HL-60 (cell line): Measurements from ENCODE around the gene TNRC6C.

Experiments
- GABPA ChIP-seq: IDR thresholded peaks from 2 replicates; pipeline ENCODE4 v1.6.1; 2012; ENCODE audit warnings: low read depth
- POLR2AphosphoS5 ChIP-seq: IDR thresholded peaks from 2 replicates; pipeline ENCODE4 v1.6.1; 2012; ENCODE audit warnings: low read depth
- SPI1 ChIP-seq: IDR thresholded peaks from 2 replicates; pipeline ENCODE4 v1.6.1; 2012; ENCODE audit warnings: low read depth, mild to moderate bottlenecking, borderline replicate concordance
- TF ChIP-seq, protein P1 (sequence below): IDR thresholded peaks from one replicate; pipeline ENCODE4 v1.5.1; 2011; ENCODE audit warnings: low read length, control low read depth, inconsistent platforms; ENCODE audit not compliant: insufficient read depth
- TF ChIP-seq, protein P2 (sequence below): IDR thresholded peaks from 2 replicates; pipeline ENCODE4 v1.6.1; 2012; ENCODE audit warnings: low read depth; ENCODE audit not compliant: insufficient replicate concordance

DNA sequence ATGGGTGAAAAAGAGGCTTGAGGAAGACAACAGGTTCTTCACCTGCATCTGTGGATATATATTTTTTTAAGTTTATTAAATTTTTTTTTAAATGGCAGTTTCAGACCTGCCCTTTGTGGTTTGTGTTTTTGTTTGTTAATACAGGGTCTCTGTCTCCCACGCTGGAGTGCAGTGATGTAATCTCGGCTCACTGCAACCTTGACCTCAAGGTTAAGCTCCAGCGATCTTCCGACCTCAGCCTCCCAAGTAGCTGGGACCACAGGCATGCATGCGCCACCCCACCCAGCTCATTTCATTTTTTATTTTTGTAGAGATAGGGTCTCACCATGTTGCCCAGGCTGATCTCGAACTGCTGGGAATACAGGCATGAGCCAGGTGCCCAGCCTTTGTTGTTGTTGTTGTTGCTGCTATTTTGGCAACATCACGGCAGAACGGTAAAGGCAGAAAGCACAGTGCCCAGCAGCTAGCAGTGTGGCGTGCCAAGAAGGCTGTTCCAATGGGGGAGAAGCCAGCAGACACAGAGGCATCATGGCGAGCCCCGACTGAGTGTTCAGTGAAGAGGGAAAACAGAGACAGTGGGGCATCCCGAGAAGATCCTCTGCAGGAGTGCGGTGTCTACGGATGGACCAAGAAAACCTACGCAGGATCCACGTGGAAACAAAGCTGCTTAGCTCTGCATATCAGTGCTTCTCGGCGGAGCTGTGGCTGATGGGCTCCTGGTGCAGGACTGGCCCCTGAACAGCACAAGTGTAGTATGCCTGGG lies 150.4 kb downstream of the TNRC6C start:
- TF ChIP-seq, protein P1, sequence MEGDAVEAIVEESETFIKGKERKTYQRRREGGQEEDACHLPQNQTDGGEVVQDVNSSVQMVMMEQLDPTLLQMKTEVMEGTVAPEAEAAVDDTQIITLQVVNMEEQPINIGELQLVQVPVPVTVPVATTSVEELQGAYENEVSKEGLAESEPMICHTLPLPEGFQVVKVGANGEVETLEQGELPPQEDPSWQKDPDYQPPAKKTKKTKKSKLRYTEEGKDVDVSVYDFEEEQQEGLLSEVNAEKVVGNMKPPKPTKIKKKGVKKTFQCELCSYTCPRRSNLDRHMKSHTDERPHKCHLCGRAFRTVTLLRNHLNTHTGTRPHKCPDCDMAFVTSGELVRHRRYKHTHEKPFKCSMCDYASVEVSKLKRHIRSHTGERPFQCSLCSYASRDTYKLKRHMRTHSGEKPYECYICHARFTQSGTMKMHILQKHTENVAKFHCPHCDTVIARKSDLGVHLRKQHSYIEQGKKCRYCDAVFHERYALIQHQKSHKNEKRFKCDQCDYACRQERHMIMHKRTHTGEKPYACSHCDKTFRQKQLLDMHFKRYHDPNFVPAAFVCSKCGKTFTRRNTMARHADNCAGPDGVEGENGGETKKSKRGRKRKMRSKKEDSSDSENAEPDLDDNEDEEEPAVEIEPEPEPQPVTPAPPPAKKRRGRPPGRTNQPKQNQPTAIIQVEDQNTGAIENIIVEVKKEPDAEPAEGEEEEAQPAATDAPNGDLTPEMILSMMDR: no peak
- TF ChIP-seq POLR2AphosphoS5 (no peak), GABPA (no peak), SPI1 (no peak)
- TF ChIP-seq, protein P2, sequence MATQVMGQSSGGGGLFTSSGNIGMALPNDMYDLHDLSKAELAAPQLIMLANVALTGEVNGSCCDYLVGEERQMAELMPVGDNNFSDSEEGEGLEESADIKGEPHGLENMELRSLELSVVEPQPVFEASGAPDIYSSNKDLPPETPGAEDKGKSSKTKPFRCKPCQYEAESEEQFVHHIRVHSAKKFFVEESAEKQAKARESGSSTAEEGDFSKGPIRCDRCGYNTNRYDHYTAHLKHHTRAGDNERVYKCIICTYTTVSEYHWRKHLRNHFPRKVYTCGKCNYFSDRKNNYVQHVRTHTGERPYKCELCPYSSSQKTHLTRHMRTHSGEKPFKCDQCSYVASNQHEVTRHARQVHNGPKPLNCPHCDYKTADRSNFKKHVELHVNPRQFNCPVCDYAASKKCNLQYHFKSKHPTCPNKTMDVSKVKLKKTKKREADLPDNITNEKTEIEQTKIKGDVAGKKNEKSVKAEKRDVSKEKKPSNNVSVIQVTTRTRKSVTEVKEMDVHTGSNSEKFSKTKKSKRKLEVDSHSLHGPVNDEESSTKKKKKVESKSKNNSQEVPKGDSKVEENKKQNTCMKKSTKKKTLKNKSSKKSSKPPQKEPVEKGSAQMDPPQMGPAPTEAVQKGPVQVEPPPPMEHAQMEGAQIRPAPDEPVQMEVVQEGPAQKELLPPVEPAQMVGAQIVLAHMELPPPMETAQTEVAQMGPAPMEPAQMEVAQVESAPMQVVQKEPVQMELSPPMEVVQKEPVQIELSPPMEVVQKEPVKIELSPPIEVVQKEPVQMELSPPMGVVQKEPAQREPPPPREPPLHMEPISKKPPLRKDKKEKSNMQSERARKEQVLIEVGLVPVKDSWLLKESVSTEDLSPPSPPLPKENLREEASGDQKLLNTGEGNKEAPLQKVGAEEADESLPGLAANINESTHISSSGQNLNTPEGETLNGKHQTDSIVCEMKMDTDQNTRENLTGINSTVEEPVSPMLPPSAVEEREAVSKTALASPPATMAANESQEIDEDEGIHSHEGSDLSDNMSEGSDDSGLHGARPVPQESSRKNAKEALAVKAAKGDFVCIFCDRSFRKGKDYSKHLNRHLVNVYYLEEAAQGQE: no peak
